OCI-M2 (cell line): ENCODE data around the gene DKC1.
"Not testable (repeated sequence)": the region's sequence is repeated elsewhere in the genome, so short reads cannot be mapped to it uniquely, and the experiment has no call there.

Source experiments
- DNase-seq: peaks from one replicate; lab custom pipeline; 2025; ENCODE audit not compliant: unreplicated experiment; lab: John Stamatoyannopoulos, UW

The DKC1 gene

GRCh38 chrX:154785716-154786115, 23.1 kb downstream of the DKC1 start:
- DNase-seq: no peak

DNA sequence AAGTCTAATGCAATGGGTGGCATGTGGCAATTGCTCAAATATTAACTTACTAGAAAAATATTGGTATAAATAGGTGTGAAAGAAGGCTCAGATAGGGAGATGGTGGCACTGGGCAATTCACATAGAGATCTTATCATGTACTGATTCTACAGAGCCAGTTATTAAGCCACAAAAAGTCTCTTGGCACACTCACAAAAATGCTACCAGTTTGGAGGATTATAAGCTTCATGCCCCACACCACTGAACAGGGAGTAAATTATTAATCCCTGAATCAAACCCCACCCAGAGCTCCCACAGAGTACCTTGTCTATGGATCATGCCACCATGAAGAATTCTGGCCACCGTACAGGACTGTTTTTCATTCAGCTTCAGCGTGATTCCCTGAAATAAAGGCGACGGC, 28.8 kb downstream of the DKC1 start:
- no peak for DNase-seq

- no peak for DNase-seq
These were observed 29.3 kb downstream of the DKC1 start for GRCh38 chrX:154791939-154792338.

GRCh38 chrX:154793084-154793795, 30.6 kb downstream of the DKC1 start:
- no peak for DNase-seq

DNA sequence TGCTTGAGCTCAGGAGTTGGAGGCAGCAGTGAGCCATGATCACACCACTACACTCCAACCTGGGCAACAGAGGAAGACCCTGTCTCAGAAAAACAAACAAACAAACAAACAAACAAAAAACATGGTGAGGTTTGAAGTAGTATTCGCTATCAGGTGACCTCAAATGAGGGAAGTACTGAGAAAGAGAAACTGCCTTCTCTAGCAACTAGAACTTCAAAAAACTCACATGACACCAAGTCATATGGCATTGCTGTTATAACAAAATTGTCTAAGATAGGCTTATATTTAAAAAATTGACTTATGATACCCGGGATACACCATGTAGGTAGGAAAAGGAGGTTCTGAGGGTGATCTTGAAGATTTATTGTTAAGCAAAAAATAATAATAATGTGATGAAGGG, 32.4 kb downstream of the DKC1 start:
- no peak for DNase-seq

- DNase-seq: no peak
These were observed 34.3 kb downstream of the DKC1 start for GRCh38 chrX:154797006-154797405.

DNA sequence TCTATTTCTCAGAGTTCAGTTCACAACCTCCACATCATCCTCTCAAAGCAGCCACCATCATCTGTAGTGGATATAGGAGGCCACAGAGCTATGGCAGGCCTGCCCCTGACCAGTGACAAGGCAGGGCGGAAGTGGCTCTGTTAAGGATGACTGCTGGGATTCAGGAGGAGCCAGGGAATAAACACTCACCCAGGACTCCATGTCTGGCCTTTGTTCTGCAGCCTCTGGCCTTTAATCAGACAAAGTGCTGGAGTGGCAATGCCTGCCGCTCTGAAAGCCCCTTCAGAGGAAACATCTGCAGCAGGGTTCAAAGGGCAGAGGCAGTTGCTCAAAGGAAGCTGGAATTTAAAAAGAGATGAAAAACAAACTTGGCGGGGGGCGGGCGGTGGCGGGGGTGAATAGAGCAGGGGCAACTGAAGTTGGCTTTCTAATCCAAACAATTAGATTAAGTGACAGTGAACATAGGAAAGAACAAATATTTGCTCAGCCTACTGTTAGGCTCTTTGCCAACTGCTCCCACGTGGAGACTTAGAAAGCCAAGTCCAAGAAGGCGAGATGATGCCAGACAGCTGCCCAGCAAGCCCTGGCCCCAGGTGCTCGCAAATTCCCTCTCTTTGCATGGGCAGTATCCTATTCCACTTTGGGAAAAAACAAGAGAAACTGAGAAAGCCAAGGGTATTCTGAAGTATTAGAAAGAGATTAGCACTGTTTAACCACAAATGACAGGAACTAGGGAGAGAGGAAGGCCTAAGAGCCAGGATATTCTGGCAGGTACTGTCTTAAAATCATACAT, 37.1 kb downstream of the DKC1 start:
- no peak for DNase-seq

GRCh38 chrX:154800478-154801210, 38.0 kb downstream of the DKC1 start:
- no peak for DNase-seq

GRCh38 chrX:154802947-154803346, 40.3 kb downstream of the DKC1 start:
- no peak for DNase-seq

GRCh38 chrX:154804261-154804956, 41.7 kb downstream of the DKC1 start:
- DNase-seq: no peak

- DNase-seq: no peak
These were observed 42.5 kb downstream of the DKC1 start, which contains the start of gene MPP1 for GRCh38 chrX:154804957-154805695. TSS of gene MPP1 (minus strand) at chrX:154805485. CDS start at chrX:154805373, 112 bp downstream.

DNA sequence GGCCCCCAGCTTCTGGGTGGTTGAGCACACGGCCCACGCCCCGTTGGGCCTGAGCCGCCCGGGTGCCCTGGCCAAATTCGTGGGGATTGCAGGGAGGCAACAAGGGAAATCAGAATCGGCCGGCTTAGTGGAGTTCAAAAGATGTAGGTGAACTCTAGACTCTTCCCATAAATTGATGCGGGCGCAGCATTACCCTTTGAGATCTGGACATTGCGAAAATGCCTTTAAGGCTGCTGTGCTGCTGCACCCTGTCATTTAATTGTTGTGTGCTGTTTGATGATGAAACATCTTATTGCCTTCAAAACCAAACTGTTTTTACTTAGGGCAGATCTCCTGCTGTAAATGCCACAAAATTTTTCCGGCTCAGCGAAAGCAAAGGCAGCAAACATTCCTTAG, 43.0 kb downstream of the DKC1 start:
- no peak for DNase-seq

GRCh38 chrX:154806837-154807501, 44.3 kb downstream of the DKC1 start:
- no peak for DNase-seq

DNA sequence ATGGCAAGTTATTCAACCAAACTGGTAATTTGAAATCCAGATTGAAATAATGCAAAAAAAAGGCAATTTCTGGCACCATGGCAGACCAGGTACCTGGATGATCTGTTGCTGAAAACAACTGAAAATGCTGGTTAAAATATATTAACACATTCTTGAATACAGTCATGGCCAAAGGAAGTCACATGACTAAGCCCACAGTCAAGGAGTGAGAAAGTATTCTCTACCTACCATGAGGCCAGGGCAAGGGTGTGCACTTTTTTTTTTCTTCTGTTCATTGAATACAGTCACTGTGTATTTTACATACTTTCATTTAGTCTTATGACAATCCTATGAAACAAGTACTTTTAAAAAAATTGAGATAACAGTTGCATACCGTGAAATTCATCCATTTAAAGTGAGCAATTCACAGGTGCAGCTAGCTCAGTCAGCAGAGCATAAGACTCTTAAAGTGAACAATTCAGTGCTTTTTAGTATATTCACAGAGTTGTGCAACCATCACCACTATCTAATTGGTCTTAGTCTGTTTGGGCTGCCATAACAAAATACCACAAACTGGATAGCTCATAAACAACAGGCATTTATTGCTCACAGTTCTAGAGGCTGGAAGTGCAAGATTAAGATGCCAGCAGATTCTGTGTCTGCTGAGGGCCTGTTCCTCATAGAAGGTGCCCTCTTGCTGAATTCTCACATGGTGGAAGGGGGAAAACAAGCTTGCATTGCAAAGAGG, 47.4 kb downstream of the DKC1 start:
- DNase-seq: no peak

- DNase-seq: no peak
These were observed 49.9 kb downstream of the DKC1 start for GRCh38 chrX:154812341-154813101.

DNA sequence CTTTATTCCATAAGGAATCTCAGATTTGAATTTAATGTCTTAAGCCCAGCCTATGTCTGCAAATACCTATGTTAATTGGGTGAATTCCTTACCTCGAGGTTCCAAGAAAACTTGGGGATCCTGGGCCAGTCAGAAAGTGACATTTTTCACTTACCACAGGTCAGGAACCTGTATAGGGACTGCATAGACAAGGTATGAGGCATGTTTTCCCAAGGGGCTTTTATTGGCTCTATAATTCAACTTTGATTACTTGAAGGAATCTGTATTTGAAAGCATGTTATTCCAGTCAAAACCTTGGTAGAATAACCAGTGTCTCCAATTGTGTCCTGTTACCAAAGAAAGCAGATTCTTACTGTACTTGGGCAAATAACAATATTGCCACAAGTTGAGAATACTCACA, 51.1 kb downstream of the DKC1 start:
- no peak for DNase-seq

DNA sequence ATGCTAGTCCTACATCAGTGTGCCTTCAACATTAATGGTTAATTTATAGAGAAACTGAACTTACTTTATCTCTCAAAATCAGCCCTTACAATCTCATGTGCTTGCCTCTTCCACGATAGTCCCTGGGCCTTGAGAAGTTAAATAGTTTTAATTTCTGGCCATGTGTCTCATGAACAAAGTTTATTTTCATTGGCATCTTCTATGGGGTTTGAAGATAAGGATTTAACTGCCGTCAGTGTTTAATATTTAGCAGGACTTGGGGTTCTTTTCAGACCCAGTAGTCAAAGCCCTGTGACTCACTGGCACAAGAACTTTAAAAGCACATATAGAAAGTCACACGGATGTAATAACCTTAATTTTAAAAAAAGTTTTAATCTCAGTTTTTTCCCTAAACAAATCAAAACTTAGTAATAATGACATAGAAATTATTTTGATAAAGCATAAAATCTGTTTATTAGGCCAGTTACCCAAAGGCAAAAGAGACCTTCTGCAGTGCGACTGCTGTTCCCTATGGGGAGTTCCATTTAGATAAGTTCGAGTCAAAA, 52.7 kb downstream of the DKC1 start:
- no peak for DNase-seq

GRCh38 chrX:154816326-154816898, 53.7 kb downstream of the DKC1 start:
- DNase-seq: not testable (repeated sequence)
